ENCODE data around the gene FAM168A. TPM values are rescaled to one million over a fixed set of nuclear protein-coding genes. Genes with fewer than 3 reads are reported as not detected.

Gene FAM168A
- total RNA-seq, 4 donors from 2014 or later = 17.5 to 43.4 (median 23.3) TPM

- H3K36me3 ChIP-seq = no peaks in the 10 kb centered on the region
- H3K27ac ChIP-seq = no peak overlapping the region
- no peak for DNase-seq
- WGBS, 2 donors (ENCODE audit: low coverage in 1 of 2) = 69% methylated on average over 3 of the region's 3 CpGs; no CpG with 5 or more reads in 1 of the 2 donors
- intact Hi-C loops (cut with DNase I; ENCODE audit: low total_unique reads) (no loop called here), in situ Hi-C loops (cut with MboI; ENCODE audit: low pct_ligation_motif_present in 1 of 4, low pct_unique_long_range_greater_than_20kb in 1 of 4, low sequenced_read_pairs in 3 of 4) (no loop called here)
- H3K4me3 ChIP-seq = no peak overlapping the region
- TF ChIP-seq POLR2AphosphoS5 (IDR thresholded peaks at IDR 0.05) (no peak), CTCF (IDR thresholded peaks at IDR 0.05) (no peak), POLR2A (IDR thresholded peaks at IDR 0.05) (no peak), EP300 (IDR thresholded peaks at IDR 0.05; ENCODE audit: low read depth) (no peak)
- H3K4me1 ChIP-seq = no peaks in the 10 kb centered on the region
- no peaks in the 10 kb centered on the region for H3K9me3 ChIP-seq
- H3K27me3 ChIP-seq = no peaks in the 10 kb centered on the region
Measured at GRCh38 chr11:73465023-73465675, 132.8 kb downstream of the FAM168A start.

GRCh38 chr11:73464347-73464746, 133.6 kb downstream of the FAM168A start:
- no peaks in the 10 kb centered on the region for H3K36me3 ChIP-seq
- H3K9me3 ChIP-seq = no peaks in the 10 kb centered on the region
- no peak overlapping the region for H3K27ac ChIP-seq
- no peaks in the 10 kb centered on the region for H3K27me3 ChIP-seq
- WGBS, 2 donors (ENCODE audit: low coverage in 1 of 2) = 77 to 83% methylated on average over 2 of the region's 2 CpGs
- DNase-seq = no peak
- H3K4me1 ChIP-seq = no peaks in the 10 kb centered on the region
- TF ChIP-seq CTCF (IDR thresholded peaks at IDR 0.05) (no peak), EP300 (IDR thresholded peaks at IDR 0.05; ENCODE audit: low read depth) (no peak), POLR2A (IDR thresholded peaks at IDR 0.05) (no peak), POLR2AphosphoS5 (IDR thresholded peaks at IDR 0.05) (no peak)
- no peak overlapping the region for H3K4me3 ChIP-seq
- in situ Hi-C loops (cut with MboI; ENCODE audit: low pct_ligation_motif_present in 1 of 4, low pct_unique_long_range_greater_than_20kb in 1 of 4, low sequenced_read_pairs in 3 of 4) (no loop called here), intact Hi-C loops (cut with DNase I; ENCODE audit: low total_unique reads) (no loop called here)

- Histone ChIP-seq H3K4me1 (no peaks in the 10 kb centered on the region), H3K9me3 (no peaks in the 10 kb centered on the region), H3K36me3 (no peaks in the 10 kb centered on the region), H3K27me3 (no peaks in the 10 kb centered on the region), H3K4me3 (no peak overlapping the region), H3K27ac (no peak overlapping the region)
- TF ChIP-seq POLR2AphosphoS5 (IDR thresholded peaks at IDR 0.05) = no peak
- no peak for TF ChIP-seq CTCF (IDR thresholded peaks at IDR 0.05)
- TF ChIP-seq EP300 (IDR thresholded peaks at IDR 0.05; ENCODE audit: low read depth) = no peak
- TF ChIP-seq POLR2A (IDR thresholded peaks at IDR 0.05) = no peak
- in situ Hi-C loops (cut with MboI; ENCODE audit: low pct_ligation_motif_present in 1 of 4, low pct_unique_long_range_greater_than_20kb in 1 of 4, low sequenced_read_pairs in 3 of 4) = no loop called here
- DNase-seq = no peak
- WGBS, 2 donors (ENCODE audit: low coverage in 1 of 2) = 73 to 80% methylated on average over 2 of the region's 2 CpGs
- intact Hi-C loops (cut with DNase I; ENCODE audit: low total_unique reads) = no loop called here
Measured at GRCh38 chr11:73463359-73463758, 134.6 kb downstream of the FAM168A start.

- no peak for DNase-seq
- TF ChIP-seq CTCF (IDR thresholded peaks at IDR 0.05) (no peak), POLR2A (IDR thresholded peaks at IDR 0.05) (no peak), POLR2AphosphoS5 (IDR thresholded peaks at IDR 0.05) (no peak)
- Histone ChIP-seq H3K9me3 (no peaks in the 10 kb centered on the region), H3K4me1 (no peaks in the 10 kb centered on the region), H3K27ac (no peak overlapping the region), H3K36me3 (no peaks in the 10 kb centered on the region), H3K4me3 (no peak overlapping the region), H3K27me3 (no peaks in the 10 kb centered on the region)
- intact Hi-C loops (cut with DNase I; ENCODE audit: low total_unique reads) = no loop called here
- in situ Hi-C loops (cut with MboI; ENCODE audit: low pct_ligation_motif_present in 1 of 4, low pct_unique_long_range_greater_than_20kb in 1 of 4, low sequenced_read_pairs in 3 of 4) = no loop called here
- WGBS, 2 donors (ENCODE audit: low coverage in 1 of 2) = 64 to 69% methylated on average over 3 of the region's 3 CpGs
Measured at GRCh38 chr11:73461964-73462363, 135.9 kb downstream of the FAM168A start.
